ENCODE measurements around the gene VPS37B.
A peak's percentile ranks its signal among the peaks of the same experiment; 100 is the strongest.

DNA sequence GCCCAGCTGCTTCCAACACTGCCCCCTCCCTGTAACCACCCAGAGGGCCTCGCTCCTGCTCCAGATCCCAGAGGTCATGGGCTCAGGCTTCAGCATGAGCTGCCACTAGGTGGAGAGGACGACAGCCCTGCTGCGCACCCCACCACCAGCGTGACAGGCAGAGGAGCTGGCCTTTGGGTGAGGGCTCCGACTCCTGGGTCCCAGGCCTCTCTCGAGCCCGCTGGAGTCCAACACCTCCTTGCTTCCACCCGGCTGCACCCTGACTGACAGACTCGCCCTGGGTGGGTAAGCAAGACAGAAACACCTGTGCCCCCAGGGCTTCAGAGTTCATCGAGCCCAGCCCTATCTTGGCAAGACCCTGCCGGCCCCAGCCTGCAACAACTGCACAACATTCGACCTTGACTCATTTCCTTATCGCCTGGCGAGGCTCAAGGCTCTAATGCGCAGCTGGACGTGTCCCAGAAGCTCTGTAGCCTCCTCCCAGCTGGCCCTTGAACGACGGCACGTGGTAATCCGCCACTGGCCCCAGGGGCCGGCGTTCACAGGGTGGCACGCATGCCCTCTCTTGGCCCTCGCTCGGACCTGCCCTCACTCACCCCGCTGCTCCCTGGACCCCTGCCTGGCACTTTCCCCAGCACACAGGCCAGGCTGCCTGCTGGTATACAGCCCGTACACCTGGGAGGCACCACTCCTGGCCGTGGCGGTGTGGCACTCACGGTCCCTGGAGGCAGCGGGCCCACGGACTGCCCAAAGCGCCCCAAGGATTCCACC lies 28.0 kb downstream of the VPS37B start:
- TF ChIP-seq, protein P1, sequence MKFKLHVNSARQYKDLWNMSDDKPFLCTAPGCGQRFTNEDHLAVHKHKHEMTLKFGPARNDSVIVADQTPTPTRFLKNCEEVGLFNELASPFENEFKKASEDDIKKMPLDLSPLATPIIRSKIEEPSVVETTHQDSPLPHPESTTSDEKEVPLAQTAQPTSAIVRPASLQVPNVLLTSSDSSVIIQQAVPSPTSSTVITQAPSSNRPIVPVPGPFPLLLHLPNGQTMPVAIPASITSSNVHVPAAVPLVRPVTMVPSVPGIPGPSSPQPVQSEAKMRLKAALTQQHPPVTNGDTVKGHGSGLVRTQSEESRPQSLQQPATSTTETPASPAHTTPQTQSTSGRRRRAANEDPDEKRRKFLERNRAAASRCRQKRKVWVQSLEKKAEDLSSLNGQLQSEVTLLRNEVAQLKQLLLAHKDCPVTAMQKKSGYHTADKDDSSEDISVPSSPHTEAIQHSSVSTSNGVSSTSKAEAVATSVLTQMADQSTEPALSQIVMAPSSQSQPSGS (IDR thresholded peaks at IDR 0.05; ENCODE audit: low read length), result no peak
- TF ChIP-seq, protein P2, sequence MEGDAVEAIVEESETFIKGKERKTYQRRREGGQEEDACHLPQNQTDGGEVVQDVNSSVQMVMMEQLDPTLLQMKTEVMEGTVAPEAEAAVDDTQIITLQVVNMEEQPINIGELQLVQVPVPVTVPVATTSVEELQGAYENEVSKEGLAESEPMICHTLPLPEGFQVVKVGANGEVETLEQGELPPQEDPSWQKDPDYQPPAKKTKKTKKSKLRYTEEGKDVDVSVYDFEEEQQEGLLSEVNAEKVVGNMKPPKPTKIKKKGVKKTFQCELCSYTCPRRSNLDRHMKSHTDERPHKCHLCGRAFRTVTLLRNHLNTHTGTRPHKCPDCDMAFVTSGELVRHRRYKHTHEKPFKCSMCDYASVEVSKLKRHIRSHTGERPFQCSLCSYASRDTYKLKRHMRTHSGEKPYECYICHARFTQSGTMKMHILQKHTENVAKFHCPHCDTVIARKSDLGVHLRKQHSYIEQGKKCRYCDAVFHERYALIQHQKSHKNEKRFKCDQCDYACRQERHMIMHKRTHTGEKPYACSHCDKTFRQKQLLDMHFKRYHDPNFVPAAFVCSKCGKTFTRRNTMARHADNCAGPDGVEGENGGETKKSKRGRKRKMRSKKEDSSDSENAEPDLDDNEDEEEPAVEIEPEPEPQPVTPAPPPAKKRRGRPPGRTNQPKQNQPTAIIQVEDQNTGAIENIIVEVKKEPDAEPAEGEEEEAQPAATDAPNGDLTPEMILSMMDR (IDR thresholded peaks at IDR 0.05; ENCODE audit: control extremely low read depth in 1 of 3, insufficient read depth in 1 of 3, low read depth in 1 of 3, low read length in 3 of 3), result peak; percentile 76 to 86 (median 78)
- TF ChIP-seq SRF (IDR thresholded peaks at IDR 0.05; ENCODE audit: low read depth, low read length), result no peak
- TF ChIP-seq KDM4A (IDR thresholded peaks at IDR 0.05; ENCODE audit: low read depth, low read length, severe bottlenecking), result no peak
- TF ChIP-seq CHD1 (IDR thresholded peaks at IDR 0.05; ENCODE audit: low read depth, low read length), result no peak
- TF ChIP-seq, protein P3, sequence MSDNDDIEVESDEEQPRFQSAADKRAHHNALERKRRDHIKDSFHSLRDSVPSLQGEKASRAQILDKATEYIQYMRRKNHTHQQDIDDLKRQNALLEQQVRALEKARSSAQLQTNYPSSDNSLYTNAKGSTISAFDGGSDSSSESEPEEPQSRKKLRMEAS (IDR thresholded peaks at IDR 0.05), result no peak
- no peak for TF ChIP-seq RFX5 (IDR thresholded peaks at IDR 0.05; ENCODE audit: borderline replicate concordance, low read depth, low read length)
- no peak for TF ChIP-seq CHD2 (IDR thresholded peaks at IDR 0.05; ENCODE audit: low read length)
- no peak for TF ChIP-seq KDM5A (IDR thresholded peaks at IDR 0.05; ENCODE audit: low read length)
- TF ChIP-seq HDAC2 (IDR thresholded peaks at IDR 0.05; ENCODE audit: borderline replicate concordance in 1 of 2, low read depth in 2 of 2, low read length in 2 of 2), result no peak
- TF ChIP-seq POLR2A (IDR thresholded peaks at IDR 0.05; ENCODE audit: control extremely low read depth in 1 of 2, low read depth in 2 of 2, low read length in 2 of 2), result no peak
- TF ChIP-seq TEAD4 (IDR thresholded peaks at IDR 0.05; ENCODE audit: low read depth, low read length), result no peak
- no peak for TF ChIP-seq JUN (IDR thresholded peaks at IDR 0.05; ENCODE audit: low read depth, low read length)

Measured in H1 (cell line).